NAMALWA (cell line): ENCODE measurements around the gene XPR1.

Source experiments
- DNase-seq: peaks from one replicate; pipeline ENCODE4 v3.0.0-alpha.2; 2015; ENCODE audit warnings: low spot score

Gene XPR1

DNA sequence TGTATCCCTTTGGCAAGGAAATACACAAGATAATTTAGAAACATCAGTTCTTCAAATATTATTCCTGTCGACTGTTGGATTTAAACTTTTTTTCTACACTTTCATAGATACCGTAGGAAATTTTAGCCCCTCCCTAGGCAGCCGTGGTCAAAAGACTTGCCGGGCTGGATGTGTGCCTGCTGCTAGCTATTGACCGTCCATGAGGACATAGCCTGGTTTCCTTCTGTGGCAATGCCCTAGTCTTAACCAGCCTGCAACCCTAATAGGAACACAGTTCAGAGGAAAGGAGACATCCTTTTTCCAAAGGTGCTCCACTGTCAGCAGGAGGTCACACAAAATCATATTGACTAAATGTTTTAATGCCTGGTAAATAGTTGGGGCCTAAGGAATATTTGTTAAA lies 260.4 kb downstream of the XPR1 start:
- DNase-seq: no peak

DNA sequence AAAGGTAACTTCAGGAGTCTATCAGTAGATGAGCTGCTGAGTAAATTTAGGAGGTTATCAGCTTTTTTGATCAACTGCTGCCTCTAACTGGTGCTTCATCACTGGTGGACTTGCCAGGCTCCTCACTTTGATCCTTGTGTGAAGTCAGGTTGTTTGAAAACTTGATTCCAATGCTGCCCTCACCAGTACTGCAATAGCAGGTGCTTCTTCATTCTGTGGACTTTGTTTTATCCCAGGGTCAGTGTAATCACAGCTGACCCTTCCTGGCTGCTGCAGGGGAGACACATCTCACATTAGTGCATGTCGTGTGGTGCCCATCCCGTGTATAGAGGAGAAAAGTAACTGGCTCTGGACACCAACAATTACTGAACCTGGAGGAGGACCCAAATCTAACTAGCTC lies 260.9 kb downstream of the XPR1 start:
- DNase-seq: no peak

DNA sequence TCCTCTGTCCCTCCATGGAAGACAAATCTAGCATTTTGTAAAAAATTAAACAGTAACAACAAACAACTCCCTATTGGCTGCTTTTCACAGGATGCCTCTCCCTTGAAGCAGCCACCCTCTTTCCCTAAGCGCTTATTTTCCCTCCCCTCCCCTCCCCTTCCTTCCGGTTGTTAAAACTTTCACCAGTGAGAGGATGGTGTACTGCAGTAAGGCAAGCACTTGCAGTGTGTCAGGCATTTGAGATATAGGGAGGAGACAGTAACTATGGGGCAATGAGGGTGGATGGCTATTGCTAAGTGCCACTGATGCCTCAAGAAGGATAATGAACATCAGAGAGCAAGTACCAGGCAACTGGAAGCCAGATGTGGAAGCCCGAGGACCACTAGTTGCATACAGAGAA lies 261.8 kb downstream of the XPR1 start:
- DNase-seq: no peak

DNA sequence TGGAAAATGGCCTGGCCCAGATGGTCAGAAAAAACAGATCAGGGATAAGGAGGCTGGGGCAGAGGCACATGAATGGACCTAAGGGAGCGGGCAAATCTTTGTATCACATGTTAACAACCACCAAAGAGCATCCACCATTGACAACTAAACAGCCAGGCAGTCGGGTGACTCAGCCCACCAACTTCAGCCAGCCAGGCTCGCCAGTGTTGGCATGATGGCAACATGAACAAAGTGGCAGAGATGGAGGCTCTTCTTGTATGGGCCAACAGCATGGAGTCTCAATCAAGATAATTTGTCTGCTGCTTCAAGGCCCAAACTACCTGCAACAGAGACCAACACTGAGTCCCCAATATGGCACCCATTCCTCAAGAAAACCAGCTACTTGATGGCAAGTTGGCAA lies 264.3 kb downstream of the XPR1 start:
- no peak for DNase-seq

DNA sequence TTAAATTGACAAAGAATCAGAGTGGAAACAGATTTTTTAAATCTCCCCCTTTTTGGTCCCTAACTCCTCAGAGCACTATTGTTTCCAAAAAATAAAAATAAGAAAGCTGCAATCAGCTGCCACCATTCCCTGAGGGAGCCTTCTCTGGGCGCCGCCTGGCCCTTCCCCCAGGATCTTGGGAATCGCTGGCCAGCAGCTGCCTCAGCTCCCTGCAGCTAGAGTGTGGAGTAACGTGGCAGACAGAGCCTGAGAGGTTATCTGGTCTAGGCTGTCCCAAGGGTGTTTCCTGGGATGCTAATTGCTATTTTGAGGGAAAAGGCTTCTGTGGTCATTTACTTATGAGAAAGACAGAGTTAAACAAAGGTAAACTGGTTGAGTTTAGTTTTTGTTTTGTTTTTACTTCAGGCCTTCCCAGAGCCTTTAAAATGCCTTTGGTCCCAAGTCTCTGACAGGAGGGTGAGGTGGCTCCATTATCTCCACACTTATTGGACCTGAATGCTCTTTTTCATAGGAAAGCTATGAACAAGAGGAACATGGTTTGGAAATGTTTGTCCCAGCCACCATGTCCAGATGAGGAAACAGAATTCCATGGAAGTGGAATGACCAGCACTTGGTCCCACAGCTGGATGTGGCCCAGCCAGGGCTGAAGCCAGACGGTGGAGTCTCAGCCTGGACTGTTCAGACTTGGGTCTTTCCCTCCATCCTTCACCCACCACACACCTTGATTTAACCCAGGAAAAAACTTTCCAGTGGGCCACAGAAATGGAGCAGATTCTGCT lies 266.8 kb downstream of the XPR1 start:
- DNase-seq: no peak

DNA sequence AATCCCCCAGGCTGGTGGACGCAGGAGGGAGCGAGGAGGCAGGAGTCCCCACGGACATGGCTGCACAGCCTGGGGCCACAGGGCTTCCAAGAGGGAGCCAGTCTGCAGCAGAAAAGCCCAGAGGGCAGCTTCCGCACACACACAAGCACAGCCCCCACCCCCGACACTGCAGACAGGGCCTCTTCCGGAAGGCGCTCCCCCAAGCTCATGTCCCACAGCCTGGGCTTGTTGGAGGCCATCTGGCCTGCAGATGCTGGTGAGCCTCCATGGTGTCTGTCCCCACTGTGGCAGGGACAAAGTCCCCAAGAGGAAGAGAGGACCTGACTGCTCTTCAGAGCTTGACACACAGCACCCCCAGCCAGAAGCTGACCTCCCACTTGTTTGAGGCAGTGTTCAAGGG lies 267.4 kb downstream of the XPR1 start:
- DNase-seq: no peak

DNA sequence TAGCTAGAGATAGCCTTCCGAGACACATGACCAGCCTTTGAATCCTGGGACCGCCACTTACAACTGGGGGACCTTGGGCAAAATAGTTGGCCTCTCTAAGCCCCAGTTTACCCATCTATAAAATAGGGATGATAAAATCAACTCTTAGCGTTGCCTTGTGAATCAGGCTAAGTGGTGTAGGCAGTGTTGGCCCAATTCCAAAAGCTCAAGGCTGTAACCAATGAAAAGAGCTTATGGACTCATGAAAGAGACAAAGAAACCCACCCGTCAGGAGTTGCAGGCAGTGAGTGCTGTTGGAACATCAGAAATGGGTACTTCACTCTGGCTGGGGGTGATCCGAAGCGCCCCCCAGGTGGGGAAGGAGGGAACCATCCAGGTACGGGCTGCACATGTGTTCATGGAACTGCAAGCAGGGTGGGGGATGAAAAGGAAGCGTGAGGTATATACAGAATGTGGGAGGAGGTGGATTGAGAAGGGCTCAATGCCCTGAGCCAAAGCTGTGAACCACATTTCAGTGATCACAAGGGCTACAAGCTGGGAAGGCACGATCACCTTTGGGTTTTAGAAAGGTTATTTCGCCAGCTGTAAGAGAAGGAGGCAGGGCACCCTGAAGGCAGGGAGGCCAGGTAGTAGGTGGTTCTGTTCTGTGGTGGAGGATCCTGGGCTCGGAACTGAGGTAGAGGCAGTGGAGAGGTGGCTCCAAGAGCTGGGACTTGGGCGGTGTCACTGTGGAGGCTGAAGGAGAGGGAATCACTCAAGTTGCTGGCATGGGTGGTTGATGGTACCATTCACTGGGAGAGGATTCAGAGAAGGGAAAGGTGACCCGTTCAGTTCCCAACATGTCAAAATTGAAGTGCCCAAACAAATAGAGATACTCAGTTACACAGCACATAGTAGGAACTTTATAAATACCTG lies 269.5 kb downstream of the XPR1 start:
- DNase-seq: no peak

DNA sequence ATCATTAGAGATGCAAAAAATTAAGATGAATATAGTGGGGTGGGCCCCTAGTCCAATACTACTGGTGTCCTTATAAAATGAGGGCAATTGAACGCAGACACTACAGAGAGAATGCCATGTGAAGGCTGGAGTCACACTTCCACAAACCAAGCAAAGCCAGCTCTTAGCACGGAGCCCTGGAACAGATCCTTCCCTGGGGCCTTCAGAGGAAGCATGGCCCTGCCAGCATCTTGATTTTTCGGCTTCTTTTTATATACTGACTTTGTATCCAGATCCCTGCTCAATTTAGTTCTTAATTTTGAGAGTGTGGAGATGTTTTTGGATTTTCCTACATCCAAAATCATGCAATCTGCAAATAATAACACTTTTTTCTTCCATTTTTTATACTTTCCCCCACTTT lies 270.7 kb downstream of the XPR1 start:
- no peak for DNase-seq

DNA sequence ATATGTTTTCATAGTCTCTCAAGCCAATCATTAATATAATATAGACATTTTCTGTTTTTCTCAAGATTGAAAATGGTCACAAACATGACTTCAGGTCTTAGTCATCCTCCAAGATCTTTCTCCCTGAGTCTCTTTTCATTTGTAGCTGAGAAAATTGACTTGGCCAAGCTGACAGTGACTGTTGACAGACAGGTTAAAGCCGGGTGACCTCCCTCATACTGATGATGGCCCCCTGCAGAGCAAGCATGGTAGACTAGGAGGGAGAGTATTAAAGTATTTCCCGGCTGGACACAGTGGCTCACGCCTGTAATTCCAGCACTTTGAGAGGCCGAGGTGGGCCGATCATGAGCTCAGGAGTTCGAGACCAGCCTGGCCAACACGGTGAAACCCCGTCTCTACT lies 274.1 kb downstream of the XPR1 start:
- no peak for DNase-seq

DNA sequence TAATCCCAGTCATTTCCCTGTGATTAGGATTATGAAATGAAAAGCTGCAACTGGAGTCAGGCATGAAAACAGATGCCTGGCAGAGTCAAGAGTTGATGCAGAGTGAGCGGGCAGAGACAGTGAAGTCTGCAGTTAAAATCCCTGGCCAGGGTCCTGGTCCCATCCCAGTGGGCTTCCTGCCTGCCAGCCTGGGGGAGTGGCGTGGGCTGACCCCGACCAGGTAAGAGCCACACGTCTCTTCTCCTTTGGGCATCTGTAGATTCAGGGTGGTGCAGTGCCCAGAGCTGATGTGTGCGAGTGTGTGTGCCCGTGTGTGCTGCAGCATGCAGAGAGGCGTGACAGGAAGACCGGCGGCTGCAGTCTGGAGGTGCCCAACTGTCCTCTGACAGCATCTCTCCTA lies 274.7 kb downstream of the XPR1 start:
- no peak for DNase-seq

DNA sequence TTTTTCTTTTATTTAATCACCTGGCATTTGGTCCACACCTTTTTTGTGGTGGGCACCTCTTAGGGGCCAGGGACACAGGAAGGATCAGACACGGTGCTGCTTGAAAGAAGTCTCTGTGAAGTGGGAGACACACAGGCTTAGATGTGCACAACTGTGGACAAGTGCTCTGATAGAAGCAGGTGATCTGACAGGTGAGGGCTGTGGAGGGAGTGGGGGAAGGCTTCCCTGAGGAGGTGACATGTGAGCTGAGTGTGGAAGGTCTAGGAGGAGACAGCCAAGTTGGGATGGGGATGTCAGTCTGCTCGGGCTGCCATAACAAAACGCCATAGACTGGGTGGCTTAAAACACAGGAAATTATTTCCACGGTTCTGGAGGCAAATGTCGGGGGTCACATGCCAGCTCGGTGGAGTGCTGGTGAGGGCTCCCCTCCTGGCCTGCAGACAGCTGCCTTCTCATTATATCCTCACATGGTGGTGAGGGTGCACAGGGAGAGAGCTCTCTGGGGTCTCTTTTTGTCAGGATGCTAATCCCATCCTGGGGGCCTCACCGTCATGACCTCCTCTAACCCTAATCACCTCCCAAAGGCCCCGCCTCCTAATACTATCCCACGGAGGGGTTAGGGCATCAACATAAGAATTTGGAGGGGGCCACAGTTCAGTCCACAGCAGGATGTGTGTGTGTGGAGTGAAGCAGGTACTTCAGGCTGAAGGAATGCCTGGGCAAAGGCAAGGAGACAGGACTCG lies 275.7 kb downstream of the XPR1 start:
- no peak for DNase-seq

DNA sequence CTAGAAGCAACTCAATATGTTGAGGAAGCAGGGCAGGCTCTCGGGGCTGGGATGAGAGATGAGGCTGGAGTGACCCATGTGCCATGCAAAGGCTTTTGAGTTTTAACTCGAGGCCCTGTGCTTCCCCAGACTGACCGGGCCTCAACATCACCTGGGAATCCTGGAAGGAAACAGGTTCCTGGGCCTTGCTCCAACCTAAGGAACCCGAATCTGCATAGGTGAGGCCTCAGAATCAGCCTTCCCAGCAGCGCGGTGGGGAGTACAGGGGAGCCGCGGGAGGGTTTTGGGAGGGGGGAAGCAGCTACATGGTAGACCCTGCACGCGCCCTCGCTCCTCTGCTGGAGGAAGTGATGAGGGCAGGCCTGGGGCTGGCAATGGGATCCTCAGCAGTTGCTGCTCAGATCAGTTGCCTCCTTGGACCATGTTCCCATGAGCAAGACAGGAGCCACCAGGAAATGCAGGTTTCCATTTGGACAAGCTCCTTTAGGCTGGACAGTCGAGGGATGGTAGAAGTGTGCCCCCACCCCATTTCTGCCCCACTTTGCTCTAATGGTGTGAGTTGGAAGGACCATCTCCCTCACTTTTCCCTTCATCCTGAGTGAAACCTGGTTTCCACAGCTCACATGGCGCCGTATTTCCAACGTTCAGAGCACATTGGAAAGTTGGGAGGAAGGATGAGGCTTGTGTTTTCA lies 276.4 kb downstream of the XPR1 start:
- DNase-seq: no peak

DNA sequence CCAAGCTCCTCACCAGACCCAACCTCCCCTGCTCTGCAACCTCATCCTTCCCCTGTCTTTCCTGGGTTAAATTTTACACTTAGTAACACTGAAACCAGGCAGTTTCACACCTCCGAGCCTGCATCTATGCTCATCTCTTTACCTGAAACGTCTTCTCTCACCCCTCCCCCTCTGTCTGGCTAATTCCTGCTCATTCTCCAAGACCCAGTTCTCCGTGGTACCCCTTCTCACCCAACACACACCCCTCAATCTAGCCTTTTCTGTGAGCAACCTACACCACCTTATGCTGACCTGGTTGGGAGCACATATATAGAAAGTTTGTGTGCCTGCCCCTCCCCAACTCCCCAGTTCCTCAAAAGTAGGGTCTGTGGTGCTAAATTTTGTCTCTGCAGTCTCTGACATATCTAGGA lies 277.2 kb downstream of the XPR1 start:
- DNase-seq: no peak

DNA sequence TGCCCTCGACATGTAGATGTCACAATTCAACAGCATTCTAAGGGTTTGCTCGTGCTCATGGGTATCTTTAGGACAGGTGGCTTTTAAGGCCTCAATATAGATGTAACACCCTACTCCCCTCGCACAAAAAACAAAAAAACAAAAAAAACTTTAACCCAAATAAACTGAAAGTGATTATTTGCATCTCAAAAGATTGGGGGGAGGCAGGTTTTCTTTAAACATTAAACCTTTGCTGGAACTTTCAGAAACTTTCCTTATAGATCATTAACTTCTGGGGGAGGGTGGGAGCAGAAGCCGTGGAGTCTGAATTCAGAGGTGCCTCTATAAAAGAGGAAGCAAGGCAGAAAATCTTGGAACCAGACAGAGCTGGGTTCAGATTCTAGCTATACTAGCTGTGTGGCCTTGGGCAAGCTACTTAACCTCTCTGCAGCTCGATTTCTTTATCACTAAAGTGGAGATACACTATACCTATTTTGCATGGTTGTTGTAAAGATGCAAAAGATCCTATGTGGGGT lies 277.7 kb downstream of the XPR1 start:
- DNase-seq: no peak

DNA sequence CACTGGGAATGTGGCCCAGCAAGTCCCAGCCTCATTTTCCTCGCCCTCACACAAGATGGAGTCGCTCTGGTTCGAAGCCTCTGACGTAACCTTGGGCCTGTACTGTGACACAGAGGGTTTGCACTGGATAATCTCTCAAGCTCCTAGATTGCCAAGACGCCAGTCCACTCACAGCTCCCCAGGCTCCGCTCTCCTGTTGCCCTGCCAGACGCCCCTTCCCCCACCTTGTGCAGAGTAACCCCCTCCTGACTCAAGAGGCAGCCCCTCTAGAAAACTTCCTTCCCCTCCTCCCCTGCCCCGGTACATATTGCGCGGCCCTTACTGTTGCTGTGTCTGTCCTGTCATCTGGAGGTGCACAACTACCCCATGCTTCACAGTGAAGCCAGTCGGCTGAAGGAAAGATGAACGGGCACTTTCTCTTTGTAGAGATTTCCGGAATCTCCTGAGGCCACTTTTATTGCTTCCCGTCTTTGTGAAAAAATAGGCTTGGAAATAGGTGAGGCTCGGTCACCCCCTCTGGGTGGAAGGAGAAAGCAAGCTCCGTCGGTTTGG lies 279.9 kb downstream of the XPR1 start:
- DNase-seq: no peak

DNA sequence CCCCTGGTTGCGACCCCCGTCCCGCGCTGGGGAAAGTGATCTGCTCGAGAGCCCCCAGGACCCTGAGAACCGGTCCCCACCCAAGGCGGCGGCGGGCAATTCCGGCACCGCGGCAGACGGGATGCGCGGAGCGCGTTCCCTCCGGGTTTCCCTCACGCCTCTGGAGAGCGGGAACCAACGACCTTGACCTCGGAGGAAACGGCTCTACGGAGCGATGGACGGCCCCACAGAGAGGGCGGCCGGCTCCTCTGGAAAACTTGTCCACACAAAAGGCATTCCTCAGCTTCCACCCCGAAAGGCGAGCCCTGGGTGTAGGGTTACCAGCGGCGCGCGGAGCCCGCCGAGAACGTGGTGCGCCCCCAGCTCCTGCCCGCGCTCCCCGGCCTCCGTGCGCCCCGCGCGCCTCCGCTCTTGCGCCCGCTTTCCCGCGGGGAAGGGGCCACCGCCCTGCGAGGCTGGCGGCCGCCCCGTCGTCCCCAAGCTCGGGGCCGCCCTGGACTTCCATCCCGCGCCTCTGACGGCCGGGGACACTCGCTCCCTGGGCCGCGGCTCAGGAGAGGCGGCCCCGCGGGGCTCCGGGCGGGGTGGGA lies 280.5 kb downstream of the XPR1 start:
- DNase-seq: no peak

DNA sequence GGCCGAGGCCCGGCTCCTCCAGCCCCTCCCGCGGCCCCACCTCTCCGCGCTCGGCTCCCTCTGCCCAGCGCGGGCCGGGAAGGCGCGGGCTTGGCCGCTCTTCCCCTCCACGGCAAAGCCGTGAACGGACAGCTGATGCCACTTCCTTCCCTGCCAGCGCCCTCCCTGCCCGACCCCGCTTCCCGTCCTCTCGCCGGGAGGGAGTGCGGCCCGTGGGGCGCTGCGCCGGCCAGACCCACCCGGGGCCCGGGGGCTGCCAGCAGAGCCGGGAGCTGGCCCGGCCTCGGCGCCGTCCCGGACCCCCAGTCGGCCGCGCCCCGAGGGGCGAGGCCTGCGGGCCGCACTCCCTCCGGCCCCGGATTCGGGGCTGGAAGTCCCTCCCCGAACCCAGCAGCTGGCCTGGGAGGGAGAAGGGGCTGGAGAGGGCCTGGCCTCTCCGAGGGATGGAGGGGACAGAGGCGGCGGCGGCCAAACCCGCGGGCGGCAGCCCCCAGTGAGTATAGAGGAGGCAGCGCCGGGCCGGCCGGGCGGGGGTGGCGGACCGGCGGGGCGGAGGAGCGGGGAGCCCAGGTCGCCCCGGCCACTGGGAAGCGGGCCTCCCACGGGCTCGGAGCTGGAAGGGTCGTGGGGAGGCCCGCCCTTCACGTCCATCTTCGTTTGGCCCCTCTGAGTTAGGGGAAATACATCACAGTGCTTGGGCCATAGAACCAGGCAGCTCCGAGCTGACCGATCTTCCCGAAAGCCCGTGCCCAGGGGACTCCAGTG lies 281.2 kb downstream of the XPR1 start, which contains the start of gene KIAA1614:
Gene KIAA1614 (plus strand): TSS at position 97 of the 765 bp plus-strand sequence. CDS start 347 bp downstream, at position 444.
- DNase-seq: no peak

DNA sequence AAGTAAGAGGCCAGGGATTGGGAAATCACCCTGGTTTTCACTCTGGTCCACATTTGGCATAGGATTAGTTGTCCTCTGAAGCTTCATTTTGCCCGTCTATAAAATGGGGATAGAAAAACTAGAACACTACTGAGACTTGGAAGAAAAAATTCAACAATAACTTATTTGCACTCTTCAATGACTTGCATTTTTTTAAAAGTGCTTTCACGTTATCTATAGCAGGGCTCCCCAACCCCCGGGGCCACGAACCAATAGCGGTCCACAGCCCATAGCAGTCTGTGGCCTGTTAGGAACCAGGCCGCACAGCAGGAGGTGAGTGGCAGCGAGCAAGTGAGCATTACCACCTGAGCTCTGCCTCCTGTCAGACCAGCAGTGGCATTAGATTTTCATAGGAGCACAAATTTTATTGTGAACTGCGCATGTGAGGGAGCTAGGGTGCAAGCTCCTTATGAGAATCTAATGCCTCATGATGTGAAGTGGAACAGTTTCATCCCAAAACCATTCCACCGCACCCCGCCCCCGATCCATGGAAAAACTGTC lies 283.7 kb downstream of the XPR1 start:
- no peak for DNase-seq

DNA sequence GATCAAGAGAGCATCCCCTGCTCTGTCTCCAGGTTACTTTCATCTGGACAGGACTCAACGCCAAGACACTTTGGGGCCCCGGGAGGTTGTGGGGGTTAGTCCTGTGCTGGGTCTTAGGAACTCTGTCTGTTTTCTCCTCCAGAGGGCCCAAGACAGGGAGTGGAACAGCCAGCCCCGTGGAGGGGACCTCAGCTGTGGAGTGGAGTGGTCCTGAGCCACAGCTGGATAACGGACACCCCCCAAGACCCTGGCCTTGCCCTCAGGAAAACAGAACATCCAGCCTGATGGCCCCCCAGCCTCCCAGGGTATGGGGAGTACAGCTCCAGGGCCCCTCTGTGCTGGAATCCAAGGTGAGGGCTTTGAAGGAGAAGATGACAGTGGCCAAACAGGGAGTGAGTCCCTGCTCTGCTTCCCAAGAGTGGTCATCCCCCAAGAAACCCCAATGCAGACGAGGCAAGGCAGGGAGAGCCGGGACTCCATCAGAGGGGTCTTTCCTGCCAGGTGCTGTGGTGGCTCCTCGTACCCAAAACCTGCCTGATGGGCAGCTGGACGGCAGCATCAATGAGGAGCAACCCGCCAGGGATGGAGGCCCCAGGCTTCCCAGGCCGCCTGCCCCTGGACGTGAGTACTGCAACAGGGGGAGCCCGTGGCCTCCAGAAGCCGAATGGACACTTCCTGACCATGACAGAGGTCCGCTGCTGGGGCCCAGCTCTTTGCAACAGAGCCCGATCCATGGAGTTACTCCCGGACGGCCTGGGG lies 284.4 kb downstream of the XPR1 start:
- no peak for DNase-seq
